Esophagus muscularis mucosa (tissue), 3 donors: ENCODE measurements around the gene SEL1L3.

Experiments used
- CTCF ChIP-seq, 3 experiments: fragments of 200-600 bp in 2 of 3; fragments of 450-650 bp in 1 of 3; sonication (generic) in 2 of 3; IDR thresholded peaks; one replicate each; pipeline ENCODE4 v1.5.1; 2017 to 2019; ENCODE audit warnings: antibody characterized with exemption in 3 of 3, mild to moderate bottlenecking in 2 of 3, moderate library complexity in 1 of 3
- POLR2A ChIP-seq: fragments of 450-650 bp; IDR thresholded peaks from one replicate; pipeline ENCODE4 v1.6.1; 2017; ENCODE audit warnings: antibody characterized with exemption, moderate library complexity, mild to moderate bottlenecking, low read depth
- POLR2AphosphoS5 ChIP-seq, 2 donors: sonication (generic); formaldehyde crosslinking; IDR thresholded peaks; one replicate each; pipeline ENCODE4 v1.6.1; 2017; ENCODE audit warnings: antibody characterized with exemption in 2 of 2

GRCh38 chr4:25712611-25713010 is 150.2 kb downstream of the SEL1L3 start:
- no peak for TF ChIP-seq CTCF (IDR thresholded peaks at IDR 0.05)
- TF ChIP-seq POLR2A: no peak
- TF ChIP-seq POLR2AphosphoS5 (IDR thresholded peaks at IDR 0.05): no peak
